Coronary artery (tissue), 2 donors: ENCODE results near the gene DBI.

Source experiments
- DNase-seq: peaks from one replicate; pipeline ENCODE4 v3.0.0-alpha.2; 2017; ENCODE audit warnings: low spot score
- H3K27ac ChIP-seq, 2 donors: fragments of 200-600 bp; sonication (generic); one replicate each; pipeline ENCODE4 v1.5.1; 2016 to 2019
- H3K4me3 ChIP-seq: fragments of 200-600 bp; sonication (generic); 2 replicates; pipeline ENCODE4 v1.5.1; 2016; ENCODE audit warnings: mild to moderate bottlenecking, moderate library complexity
- TF ChIP-seq, protein P1 (sequence below): fragments of 200-600 bp; sonication (generic); IDR thresholded peaks from one replicate; pipeline ENCODE4 v1.5.1; 2019; ENCODE audit warnings: antibody characterized with exemption

Gene DBI

DNA sequence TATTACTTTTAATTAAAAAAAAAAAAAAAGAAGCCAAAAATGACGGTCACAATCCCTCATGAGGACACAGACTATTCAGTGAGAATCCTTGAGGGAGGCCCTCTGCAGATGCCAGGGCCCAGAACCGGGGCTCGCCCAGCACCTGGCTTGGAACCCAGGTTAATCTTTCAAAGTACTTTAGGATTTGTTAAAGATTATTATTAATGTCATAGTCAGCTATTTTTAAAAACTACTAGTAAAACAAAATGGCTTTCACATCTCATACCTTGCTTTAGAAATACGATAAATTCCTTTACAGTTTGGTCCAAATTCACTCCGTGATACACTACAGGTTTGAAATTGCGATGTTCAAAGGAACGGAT, 27.2 kb upstream of the DBI start:
- DNase-seq = no peak
- Histone ChIP-seq H3K4me3 (no peak overlapping the region), H3K27ac (no peak overlapping the region)
- TF ChIP-seq, protein P1, sequence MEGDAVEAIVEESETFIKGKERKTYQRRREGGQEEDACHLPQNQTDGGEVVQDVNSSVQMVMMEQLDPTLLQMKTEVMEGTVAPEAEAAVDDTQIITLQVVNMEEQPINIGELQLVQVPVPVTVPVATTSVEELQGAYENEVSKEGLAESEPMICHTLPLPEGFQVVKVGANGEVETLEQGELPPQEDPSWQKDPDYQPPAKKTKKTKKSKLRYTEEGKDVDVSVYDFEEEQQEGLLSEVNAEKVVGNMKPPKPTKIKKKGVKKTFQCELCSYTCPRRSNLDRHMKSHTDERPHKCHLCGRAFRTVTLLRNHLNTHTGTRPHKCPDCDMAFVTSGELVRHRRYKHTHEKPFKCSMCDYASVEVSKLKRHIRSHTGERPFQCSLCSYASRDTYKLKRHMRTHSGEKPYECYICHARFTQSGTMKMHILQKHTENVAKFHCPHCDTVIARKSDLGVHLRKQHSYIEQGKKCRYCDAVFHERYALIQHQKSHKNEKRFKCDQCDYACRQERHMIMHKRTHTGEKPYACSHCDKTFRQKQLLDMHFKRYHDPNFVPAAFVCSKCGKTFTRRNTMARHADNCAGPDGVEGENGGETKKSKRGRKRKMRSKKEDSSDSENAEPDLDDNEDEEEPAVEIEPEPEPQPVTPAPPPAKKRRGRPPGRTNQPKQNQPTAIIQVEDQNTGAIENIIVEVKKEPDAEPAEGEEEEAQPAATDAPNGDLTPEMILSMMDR = no peak

DNA sequence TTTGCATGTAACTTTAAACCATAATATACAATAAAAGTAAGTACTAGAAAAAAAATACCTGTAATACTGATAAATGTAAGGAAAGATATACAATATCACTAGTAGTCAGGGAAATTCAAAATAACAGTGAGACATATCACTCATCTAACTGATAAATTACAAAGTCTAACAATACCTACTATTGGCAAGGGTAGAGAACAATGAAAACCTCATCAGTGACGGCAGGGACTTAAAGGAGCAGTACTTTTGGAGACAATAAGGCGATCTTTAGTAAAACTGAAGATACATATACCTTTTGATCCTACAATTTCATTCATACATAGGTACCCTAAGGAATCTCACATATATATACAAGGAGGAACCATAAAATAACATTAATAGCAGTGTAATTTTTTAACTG, 25.1 kb upstream of the DBI start:
- TF ChIP-seq, protein P1 = no peak
- no peak overlapping the region for H3K4me3 ChIP-seq
- H3K27ac ChIP-seq = no peak overlapping the region
- DNase-seq = no peak

DNA sequence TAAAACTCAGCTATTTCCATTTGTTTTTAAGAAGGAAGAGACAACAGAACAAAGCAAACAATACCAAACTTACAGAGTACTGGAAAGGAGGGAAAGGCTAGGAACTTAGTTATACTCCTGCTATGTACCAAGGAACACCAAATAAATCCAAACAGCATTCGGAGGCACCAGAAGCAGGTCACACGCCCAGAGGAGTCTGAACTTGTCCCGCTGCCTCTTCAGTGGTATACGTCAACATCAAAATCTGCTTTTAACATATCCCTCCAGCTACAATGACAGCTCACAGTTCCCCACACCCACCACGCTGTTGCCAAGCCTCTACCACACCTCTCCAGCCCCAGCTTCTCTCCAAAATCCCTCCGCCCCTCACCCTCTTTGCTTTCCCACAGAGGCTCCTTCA, 17.5 kb upstream of the DBI start:
- Histone ChIP-seq H3K27ac (no peak overlapping the region), H3K4me3 (no peak overlapping the region)
- TF ChIP-seq, protein P1 = no peak
- no peak for DNase-seq

DNA sequence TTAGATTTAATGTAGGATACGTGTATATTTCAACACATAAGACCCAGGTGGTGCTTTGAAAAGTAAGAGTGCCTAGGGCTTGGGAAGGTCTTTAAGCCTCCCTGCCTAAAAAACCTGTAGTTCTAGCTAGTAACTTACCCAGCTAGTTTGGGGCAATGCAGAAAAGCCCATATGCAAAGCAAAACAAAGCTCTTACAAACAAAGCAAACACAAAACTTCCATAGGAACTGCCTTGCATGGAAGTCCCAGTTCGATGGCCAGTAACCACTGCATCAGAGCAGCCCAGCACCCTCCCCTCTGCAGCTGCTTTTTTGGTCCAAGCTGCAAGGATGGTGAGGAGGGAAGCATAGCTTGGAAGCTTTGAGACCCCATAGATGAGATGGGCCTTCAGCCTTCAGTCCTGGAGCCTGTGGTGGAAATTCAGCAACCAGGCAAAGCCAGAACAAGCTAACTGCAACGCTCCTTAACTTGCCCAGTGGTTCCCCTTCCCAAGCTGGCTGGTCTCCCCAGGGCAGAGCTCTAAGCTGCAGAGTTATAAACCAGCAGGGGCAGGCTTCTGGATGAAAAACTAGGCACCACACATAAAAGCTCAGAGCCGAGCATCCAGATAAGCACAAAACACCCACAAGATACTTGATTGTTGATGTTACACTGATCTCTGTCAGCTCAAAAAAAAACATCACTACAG, 16.3 kb upstream of the DBI start:
- DNase-seq = no peak
- Histone ChIP-seq H3K4me3 (no peak overlapping the region), H3K27ac (no peak overlapping the region)
- TF ChIP-seq, protein P1 = no peak

DNA sequence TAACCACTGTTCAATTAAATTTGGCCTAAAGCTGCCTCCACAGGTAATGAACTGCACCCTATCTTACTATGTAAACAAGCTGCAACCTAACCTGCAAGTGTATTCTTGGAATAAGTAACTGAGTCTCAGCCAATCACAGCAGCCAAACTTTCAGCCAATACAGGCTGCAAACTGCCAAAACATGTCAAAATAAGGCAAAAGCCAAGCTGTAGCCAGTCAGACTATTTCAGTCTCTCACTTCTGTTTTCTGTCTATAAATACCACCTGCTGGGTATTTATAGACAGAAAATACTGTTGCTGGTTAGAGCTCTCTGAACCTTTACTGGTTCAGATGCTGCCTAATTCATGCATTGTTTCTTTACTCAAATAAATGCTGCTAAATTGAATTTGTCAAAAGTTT, 14.4 kb upstream of the DBI start:
- TF ChIP-seq, protein P1 = no peak
- DNase-seq = no peak
- Histone ChIP-seq H3K4me3 (no peak overlapping the region), H3K27ac (peak overlapping the region in 1 of 2 donors; percentile 15)

DNA sequence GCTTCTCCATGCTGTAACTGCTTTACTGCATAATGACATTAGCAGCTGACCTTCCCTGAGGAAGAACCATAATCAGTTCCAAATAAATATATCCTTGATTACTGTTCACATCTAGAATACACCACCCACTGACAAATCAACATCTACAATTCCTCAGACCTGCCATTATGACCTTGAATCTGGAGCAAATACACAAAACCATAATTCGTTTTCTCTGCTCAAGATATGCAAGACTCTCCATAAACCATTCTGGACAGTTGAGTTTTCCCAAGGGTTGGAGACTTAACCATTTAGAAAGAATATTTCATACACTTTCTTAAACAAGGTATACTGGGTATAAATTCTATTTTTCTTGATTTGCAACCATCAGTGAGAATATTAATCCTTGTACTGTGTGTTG, 11.9 kb upstream of the DBI start:
- Histone ChIP-seq H3K27ac (no peak overlapping the region), H3K4me3 (no peak overlapping the region)
- TF ChIP-seq, protein P1 = no peak
- no peak for DNase-seq

DNA sequence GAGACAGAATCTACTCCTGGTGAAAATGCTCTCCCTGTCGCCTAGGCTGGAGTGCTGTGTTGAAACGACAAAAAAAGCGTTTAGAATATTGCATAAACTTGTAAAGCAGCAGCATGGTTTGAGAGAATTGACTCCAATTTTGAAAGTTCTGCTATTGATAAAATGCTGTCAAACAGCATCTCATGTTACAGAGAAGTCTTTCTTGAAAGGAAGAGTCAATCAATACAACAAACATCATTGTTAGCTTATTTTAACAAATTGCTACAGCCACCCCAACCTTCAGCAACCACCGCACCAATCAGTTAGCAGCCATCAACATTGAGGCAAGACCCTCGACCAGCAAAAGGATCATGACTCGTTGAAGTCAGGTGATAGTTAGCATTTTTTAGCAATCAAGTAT, 7.0 kb upstream of the DBI start:
- H3K27ac ChIP-seq = no peak overlapping the region

More for the DNA sequence above, 7.0 kb upstream of the DBI start:
- TF ChIP-seq, protein P1 = no peak
- no peak overlapping the region for H3K4me3 ChIP-seq
- no peak for DNase-seq
